AG09319 (cell line): ENCODE measurements around the gene NFYB.
"Not testable (repeated sequence)": the region's sequence is repeated elsewhere in the genome, so short reads cannot be mapped to it uniquely, and the experiment has no call there.

Experiments used
- DNase-seq: peaks from one replicate; pipeline ENCODE4 v3.0.0-alpha.2; 2010; ENCODE audit warnings: low read depth; ENCODE audit errors: extremely low read depth
- CTCF ChIP-seq: IDR thresholded peaks from 2 replicates; pipeline ENCODE4 v1.5.1; 2011; ENCODE audit warnings: low read depth, mild to moderate bottlenecking, inconsistent platforms, low read length, moderate library complexity

The NFYB gene

GRCh38 chr12:104180374-104180773 is 42.4 kb upstream of the NFYB start:
- TF ChIP-seq CTCF = no peak
- no peak for DNase-seq

GRCh38 chr12:104177663-104178501 is 39.9 kb upstream of the NFYB start:
- peak; percentile 46 for TF ChIP-seq CTCF
- DNase-seq = peak; percentile 98

- DNase-seq = no peak
- no peak for TF ChIP-seq CTCF
Observed at GRCh38 chr12:104177336-104177662, 39.3 kb upstream of the NFYB start.

- no peak for DNase-seq
Observed at GRCh38 chr12:104175726-104176247, 37.8 kb upstream of the NFYB start.

GRCh38 chr12:104173804-104174203 is 35.8 kb upstream of the NFYB start:
- not testable (repeated sequence) for DNase-seq

More at GRCh38 chr12:104175726-104176247, 37.8 kb upstream of the NFYB start:
- no peak for TF ChIP-seq CTCF

GRCh38 chr12:104172570-104172947 is 34.5 kb upstream of the NFYB start:
- DNase-seq = no peak
- no peak for TF ChIP-seq CTCF

GRCh38 chr12:104171785-104172569 is 34.0 kb upstream of the NFYB start:
- TF ChIP-seq CTCF = no peak
- no peak for DNase-seq
